ENCODE results near the gene ATP2C1.

ATP2C1 gene

GRCh38 chr3:130894986-130895280, 1.0 kb downstream of the ATP2C1 start:
- Histone ChIP-seq H3K4me1 (ENCODE audit: control insufficient read depth in 1 of 2, insufficient read depth in 2 of 2, low read length in 2 of 2) (peaks cover 18 to 27% of the 10 kb centered on the region in 2 donors), H3K27ac (ENCODE audit: low read depth, low read length) (no peak overlapping the region), H3K9me3 (ENCODE audit: control insufficient read depth in 1 of 2, low read length in 2 of 2) (no peaks in the 10 kb centered on the region), H3K9ac (ENCODE audit: low read depth in 1 of 2, low read length in 2 of 2) (peak overlapping the region; percentile 69 to 88), H3K36me3 (ENCODE audit: control insufficient read depth in 1 of 2, insufficient read depth in 2 of 2, low read length in 2 of 2) (no peaks in the 10 kb centered on the region), H3K4me3 (ENCODE audit: low read depth in 1 of 2, low read length in 2 of 2) (peak overlapping the region; percentile 96 to 97), H3K27me3 (ENCODE audit: control insufficient read depth in 1 of 2, insufficient read depth in 2 of 2, low read length in 2 of 2) (no peaks in the 10 kb centered on the region)

GRCh38 chr3:130895690-130896488, 2.0 kb downstream of the ATP2C1 start:
- H3K9me3 ChIP-seq (ENCODE audit: control insufficient read depth in 1 of 2, low read length in 2 of 2): no peaks in the 10 kb centered on the region
- H3K27me3 ChIP-seq (ENCODE audit: control insufficient read depth in 1 of 2, insufficient read depth in 2 of 2, low read length in 2 of 2): no peaks in the 10 kb centered on the region
- H3K9ac ChIP-seq (ENCODE audit: low read depth in 1 of 2, low read length in 2 of 2): peak overlapping the region in 1 of 2 donors; percentile 5
- H3K36me3 ChIP-seq (ENCODE audit: control insufficient read depth in 1 of 2, insufficient read depth in 2 of 2, low read length in 2 of 2): no peaks in the 10 kb centered on the region
- H3K4me3 ChIP-seq (ENCODE audit: low read depth in 1 of 2, low read length in 2 of 2): peak overlapping the region; percentile 7 to 97
- H3K27ac ChIP-seq (ENCODE audit: low read depth, low read length): no peak overlapping the region
- peaks cover 18 to 29% of the 10 kb centered on the region in 2 donors for H3K4me1 ChIP-seq (ENCODE audit: control insufficient read depth in 1 of 2, insufficient read depth in 2 of 2, low read length in 2 of 2)

- Histone ChIP-seq H3K9me3 (ENCODE audit: control insufficient read depth in 1 of 2, low read length in 2 of 2) (no peaks in the 10 kb centered on the region), H3K4me3 (ENCODE audit: low read depth in 1 of 2, low read length in 2 of 2) (no peak overlapping the region), H3K27ac (ENCODE audit: low read depth, low read length) (no peak overlapping the region), H3K9ac (ENCODE audit: low read depth in 1 of 2, low read length in 2 of 2) (no peak overlapping the region), H3K36me3 (ENCODE audit: control insufficient read depth in 1 of 2, insufficient read depth in 2 of 2, low read length in 2 of 2) (no peaks in the 10 kb centered on the region), H3K4me1 (ENCODE audit: control insufficient read depth in 1 of 2, insufficient read depth in 2 of 2, low read length in 2 of 2) (peaks cover 18 to 33% of the 10 kb centered on the region in 2 donors), H3K27me3 (ENCODE audit: control insufficient read depth in 1 of 2, insufficient read depth in 2 of 2, low read length in 2 of 2) (no peaks in the 10 kb centered on the region)
Measured at GRCh38 chr3:130897316-130897715, 3.4 kb downstream of the ATP2C1 start.

GRCh38 chr3:130900959-130901358, 7.1 kb downstream of the ATP2C1 start:
- Histone ChIP-seq H3K27me3 (ENCODE audit: control insufficient read depth in 1 of 2, insufficient read depth in 2 of 2, low read length in 2 of 2) (no peaks in the 10 kb centered on the region), H3K9ac (ENCODE audit: low read depth in 1 of 2, low read length in 2 of 2) (no peak overlapping the region), H3K4me3 (ENCODE audit: low read depth in 1 of 2, low read length in 2 of 2) (no peak overlapping the region), H3K27ac (ENCODE audit: low read depth, low read length) (no peak overlapping the region), H3K4me1 (ENCODE audit: control insufficient read depth in 1 of 2, insufficient read depth in 2 of 2, low read length in 2 of 2) (peaks cover 6 to 24% of the 10 kb centered on the region in 2 donors), H3K36me3 (ENCODE audit: control insufficient read depth in 1 of 2, insufficient read depth in 2 of 2, low read length in 2 of 2) (no peaks in the 10 kb centered on the region), H3K9me3 (ENCODE audit: control insufficient read depth in 1 of 2, low read length in 2 of 2) (no peaks in the 10 kb centered on the region)

- Histone ChIP-seq H3K9ac (ENCODE audit: low read depth in 1 of 2, low read length in 2 of 2) (no peak overlapping the region), H3K27me3 (ENCODE audit: control insufficient read depth in 1 of 2, insufficient read depth in 2 of 2, low read length in 2 of 2) (no peaks in the 10 kb centered on the region), H3K27ac (ENCODE audit: low read depth, low read length) (no peak overlapping the region)
Measured at GRCh38 chr3:130901463-130902204, 7.8 kb downstream of the ATP2C1 start.

GRCh38 chr3:130903412-130903908, 9.6 kb downstream of the ATP2C1 start:
- no peaks in the 10 kb centered on the region for H3K36me3 ChIP-seq (ENCODE audit: control insufficient read depth in 1 of 2, insufficient read depth in 2 of 2, low read length in 2 of 2)

More at GRCh38 chr3:130901463-130902204, 7.8 kb downstream of the ATP2C1 start:
- H3K4me1 ChIP-seq (ENCODE audit: control insufficient read depth in 1 of 2, insufficient read depth in 2 of 2, low read length in 2 of 2): peaks cover 4 to 17% of the 10 kb centered on the region in 2 donors
- no peaks in the 10 kb centered on the region for H3K9me3 ChIP-seq (ENCODE audit: control insufficient read depth in 1 of 2, low read length in 2 of 2)
- no peak overlapping the region for H3K4me3 ChIP-seq (ENCODE audit: low read depth in 1 of 2, low read length in 2 of 2)
- H3K36me3 ChIP-seq (ENCODE audit: control insufficient read depth in 1 of 2, insufficient read depth in 2 of 2, low read length in 2 of 2): no peaks in the 10 kb centered on the region

GRCh38 chr3:130904491-130904890, 10.6 kb downstream of the ATP2C1 start:
- Histone ChIP-seq H3K36me3 (ENCODE audit: control insufficient read depth in 1 of 2, insufficient read depth in 2 of 2, low read length in 2 of 2) (no peaks in the 10 kb centered on the region), H3K9me3 (ENCODE audit: control insufficient read depth in 1 of 2, low read length in 2 of 2) (no peaks in the 10 kb centered on the region), H3K27me3 (ENCODE audit: control insufficient read depth in 1 of 2, insufficient read depth in 2 of 2, low read length in 2 of 2) (no peaks in the 10 kb centered on the region), H3K27ac (ENCODE audit: low read depth, low read length) (no peak overlapping the region), H3K4me1 (ENCODE audit: control insufficient read depth in 1 of 2, insufficient read depth in 2 of 2, low read length in 2 of 2) (peaks cover 0 to 10% of the 10 kb centered on the region in 2 donors), H3K4me3 (ENCODE audit: low read depth in 1 of 2, low read length in 2 of 2) (no peak overlapping the region), H3K9ac (ENCODE audit: low read depth in 1 of 2, low read length in 2 of 2) (no peak overlapping the region)

More at GRCh38 chr3:130903412-130903908, 9.6 kb downstream of the ATP2C1 start:
- H3K9ac ChIP-seq (ENCODE audit: low read depth in 1 of 2, low read length in 2 of 2): no peak overlapping the region
- no peak overlapping the region for H3K27ac ChIP-seq (ENCODE audit: low read depth, low read length)
- H3K27me3 ChIP-seq (ENCODE audit: control insufficient read depth in 1 of 2, insufficient read depth in 2 of 2, low read length in 2 of 2): no peaks in the 10 kb centered on the region
- no peak overlapping the region for H3K4me3 ChIP-seq (ENCODE audit: low read depth in 1 of 2, low read length in 2 of 2)
- H3K9me3 ChIP-seq (ENCODE audit: control insufficient read depth in 1 of 2, low read length in 2 of 2): no peaks in the 10 kb centered on the region
- peaks cover 0 to 10% of the 10 kb centered on the region in 2 donors for H3K4me1 ChIP-seq (ENCODE audit: control insufficient read depth in 1 of 2, insufficient read depth in 2 of 2, low read length in 2 of 2)

GRCh38 chr3:130905551-130905950, 11.7 kb downstream of the ATP2C1 start:
- H3K9ac ChIP-seq (ENCODE audit: low read depth in 1 of 2, low read length in 2 of 2): no peak overlapping the region
- no peak overlapping the region for H3K27ac ChIP-seq (ENCODE audit: low read depth, low read length)
- H3K27me3 ChIP-seq (ENCODE audit: control insufficient read depth in 1 of 2, insufficient read depth in 2 of 2, low read length in 2 of 2): no peaks in the 10 kb centered on the region
- no peak overlapping the region for H3K4me3 ChIP-seq (ENCODE audit: low read depth in 1 of 2, low read length in 2 of 2)
- peaks cover 0 to 10% of the 10 kb centered on the region in 2 donors for H3K4me1 ChIP-seq (ENCODE audit: control insufficient read depth in 1 of 2, insufficient read depth in 2 of 2, low read length in 2 of 2)
- H3K36me3 ChIP-seq (ENCODE audit: control insufficient read depth in 1 of 2, insufficient read depth in 2 of 2, low read length in 2 of 2): no peaks in the 10 kb centered on the region
- no peaks in the 10 kb centered on the region for H3K9me3 ChIP-seq (ENCODE audit: control insufficient read depth in 1 of 2, low read length in 2 of 2)

GRCh38 chr3:130906374-130906995, 12.6 kb downstream of the ATP2C1 start:
- H3K27ac ChIP-seq (ENCODE audit: low read depth, low read length): no peak overlapping the region
- H3K27me3 ChIP-seq (ENCODE audit: control insufficient read depth in 1 of 2, insufficient read depth in 2 of 2, low read length in 2 of 2): no peaks in the 10 kb centered on the region
- H3K4me1 ChIP-seq (ENCODE audit: control insufficient read depth in 1 of 2, insufficient read depth in 2 of 2, low read length in 2 of 2): peaks cover 0 to 4% of the 10 kb centered on the region in 2 donors
- no peaks in the 10 kb centered on the region for H3K36me3 ChIP-seq (ENCODE audit: control insufficient read depth in 1 of 2, insufficient read depth in 2 of 2, low read length in 2 of 2)
- no peak overlapping the region for H3K9ac ChIP-seq (ENCODE audit: low read depth in 1 of 2, low read length in 2 of 2)
- no peak overlapping the region for H3K4me3 ChIP-seq (ENCODE audit: low read depth in 1 of 2, low read length in 2 of 2)
- H3K9me3 ChIP-seq (ENCODE audit: control insufficient read depth in 1 of 2, low read length in 2 of 2): no peaks in the 10 kb centered on the region

GRCh38 chr3:130907500-130907899, 13.6 kb downstream of the ATP2C1 start:
- Histone ChIP-seq H3K9me3 (ENCODE audit: control insufficient read depth in 1 of 2, low read length in 2 of 2) (no peaks in the 10 kb centered on the region), H3K4me3 (ENCODE audit: low read depth in 1 of 2, low read length in 2 of 2) (no peak overlapping the region), H3K36me3 (ENCODE audit: control insufficient read depth in 1 of 2, insufficient read depth in 2 of 2, low read length in 2 of 2) (no peaks in the 10 kb centered on the region), H3K27me3 (ENCODE audit: control insufficient read depth in 1 of 2, insufficient read depth in 2 of 2, low read length in 2 of 2) (no peaks in the 10 kb centered on the region), H3K27ac (ENCODE audit: low read depth, low read length) (no peak overlapping the region), H3K9ac (ENCODE audit: low read depth in 1 of 2, low read length in 2 of 2) (no peak overlapping the region), H3K4me1 (ENCODE audit: control insufficient read depth in 1 of 2, insufficient read depth in 2 of 2, low read length in 2 of 2) (peaks cover 0 to 4% of the 10 kb centered on the region in 2 donors)
